GM19455 (cell line): ENCODE measurements around the gene KBTBD7.
A peak's percentile ranks its signal among the peaks of the same experiment; 100 is the strongest.

Experiments
- ATAC-seq: cut with Tn5 transposase; IDR thresholded peaks from one replicate; pipeline ENCODE4 v1.9.1; 2021; ENCODE audit not compliant: unreplicated experiment

The KBTBD7 gene

GRCh38 chr13:41193919-41194824 lies at the start of gene KBTBD7:
KBTBD7 (minus strand) TSS chr13:41194569; CDS start chr13:41194257, 312 bp downstream.
- peak; percentile 95 for ATAC-seq

- no peak for ATAC-seq
Observed at GRCh38 chr13:41241626-41242025, 47.3 kb upstream of the KBTBD7 start.

GRCh38 chr13:41236369-41236768 lies 42.0 kb upstream of the KBTBD7 start:
- ATAC-seq, result no peak

GRCh38 chr13:41232578-41233480 lies 38.5 kb upstream of the KBTBD7 start:
- no peak for ATAC-seq

- no peak for ATAC-seq
Observed at GRCh38 chr13:41231786-41232185, 37.4 kb upstream of the KBTBD7 start.

- ATAC-seq, result no peak
Observed at GRCh38 chr13:41231025-41231677, 36.8 kb upstream of the KBTBD7 start.

- no peak for ATAC-seq
Observed at GRCh38 chr13:41229356-41229755, 35.0 kb upstream of the KBTBD7 start.

- ATAC-seq, result no peak
Observed at GRCh38 chr13:41224113-41225110, 30.0 kb upstream of the KBTBD7 start.

GRCh38 chr13:41222259-41222852 lies 28.0 kb upstream of the KBTBD7 start:
- no peak for ATAC-seq

- ATAC-seq, result no peak
Observed at GRCh38 chr13:41220401-41220800, 26.0 kb upstream of the KBTBD7 start.

GRCh38 chr13:41216160-41216559 lies 21.8 kb upstream of the KBTBD7 start:
- ATAC-seq, result no peak

GRCh38 chr13:41213919-41214318 lies 19.6 kb upstream of the KBTBD7 start:
- ATAC-seq, result no peak

GRCh38 chr13:41213316-41213715 lies 18.9 kb upstream of the KBTBD7 start:
- no peak for ATAC-seq

- ATAC-seq, result no peak
Observed at GRCh38 chr13:41212881-41213280, 18.5 kb upstream of the KBTBD7 start.

GRCh38 chr13:41211062-41211461 lies 16.7 kb upstream of the KBTBD7 start:
- no peak for ATAC-seq

GRCh38 chr13:41206467-41206866 lies 12.1 kb upstream of the KBTBD7 start:
- ATAC-seq, result no peak

GRCh38 chr13:41203810-41204209 lies 9.4 kb upstream of the KBTBD7 start:
- ATAC-seq, result no peak

- ATAC-seq, result no peak
Observed at GRCh38 chr13:41200126-41200525, 5.8 kb upstream of the KBTBD7 start.

- no peak for ATAC-seq
Observed at GRCh38 chr13:41199526-41199925, 5.2 kb upstream of the KBTBD7 start.

- no peak for ATAC-seq
Observed at GRCh38 chr13:41199079-41199478, 4.7 kb upstream of the KBTBD7 start.
